Neural cell (in vitro differentiated cells): Measurements from ENCODE around the gene GABRD.

Experiments
- CTCF ChIP-seq: fragments of 450-650 bp; IDR thresholded peaks from 2 replicates; pipeline ENCODE4 v1.5.1; 2014; ENCODE audit warnings: antibody characterized with exemption, mild to moderate bottlenecking, moderate library complexity; ENCODE audit not compliant: poor library complexity, severe bottlenecking
- EP300 ChIP-seq: fragments of 450-650 bp; conservative IDR thresholded peaks from 2 replicates; pipeline ENCODE4 v1.6.1; 2014; ENCODE audit warnings: antibody characterized with exemption, mild to moderate bottlenecking, moderate library complexity; ENCODE audit not compliant: poor library complexity, severe bottlenecking
- EZH2 ChIP-seq: fragments of 200-600, 300-800 bp; shearing (Covaris generic), sonication (generic); IDR thresholded peaks from 2 replicates; pipeline ENCODE4 v1.6.1; 2014; ENCODE audit warnings: antibody characterized with exemption, low read length, borderline replicate concordance, mild to moderate bottlenecking; ENCODE audit not compliant: insufficient read depth, poor library complexity, severe bottlenecking
- POLR2AphosphoS5 ChIP-seq: IDR thresholded peaks from 2 replicates; pipeline ENCODE4 v1.6.1; 2012
- RAD21 ChIP-seq: fragments of 450-650 bp; conservative IDR thresholded peaks from 2 replicates; pipeline ENCODE4 v1.6.1; 2014; ENCODE audit warnings: antibody characterized with exemption, mild to moderate bottlenecking, moderate library complexity
- REST ChIP-seq: IDR thresholded peaks from 2 replicates; pipeline ENCODE4 v1.6.1; 2012; ENCODE audit warnings: borderline replicate concordance
- SMC3 ChIP-seq: fragments of 450-650 bp; conservative IDR thresholded peaks from 2 replicates; pipeline ENCODE4 v1.6.1; 2014; ENCODE audit warnings: antibody characterized with exemption, mild to moderate bottlenecking, moderate library complexity; ENCODE audit not compliant: poor library complexity
- TAF1 ChIP-seq: IDR thresholded peaks from 2 replicates; pipeline ENCODE4 v1.6.1; 2012; ENCODE audit warnings: low read depth

- TF ChIP-seq CTCF: no peak
- no peak for TF ChIP-seq RAD21
- no peak for TF ChIP-seq POLR2AphosphoS5
- TF ChIP-seq EZH2: no peak
- TF ChIP-seq TAF1: no peak
- TF ChIP-seq SMC3: no peak
- no peak for TF ChIP-seq EP300
- no peak for TF ChIP-seq REST
Observed at GRCh38 chr1:2050793-2051682, 31.9 kb downstream of the GABRD start.
